GM21576 (cell line): Measurements from ENCODE around the gene TGM2.

ENCODE experiments used
- ATAC-seq: cut with Tn5 transposase; IDR thresholded peaks from one replicate; pipeline ENCODE4 v1.9.1; 2021; ENCODE audit warnings: mild to moderate bottlenecking, moderate library complexity; ENCODE audit not compliant: unreplicated experiment

Gene TGM2

DNA sequence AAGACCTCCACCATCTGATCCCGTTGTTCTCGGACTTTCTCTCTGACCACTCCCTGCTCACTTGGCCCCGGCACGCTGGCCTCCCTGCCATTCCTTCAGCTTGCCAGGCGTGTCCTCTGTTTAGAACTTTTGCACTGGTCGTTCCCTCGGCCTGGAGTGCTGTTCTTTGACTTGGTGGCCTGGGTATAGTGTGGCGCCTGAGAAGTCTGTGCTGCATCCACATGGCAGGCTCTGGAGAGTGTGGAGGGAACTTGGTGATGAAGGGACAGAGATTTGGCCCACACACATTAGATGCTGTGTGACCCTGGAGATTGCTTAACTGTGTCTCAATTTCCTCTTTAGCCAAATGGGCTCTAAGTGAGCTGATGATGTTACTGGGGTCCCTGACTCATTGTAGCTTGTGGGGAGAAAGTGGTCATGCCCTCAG is 13.0 kb upstream of the TGM2 start:
- ATAC-seq, result no peak

DNA sequence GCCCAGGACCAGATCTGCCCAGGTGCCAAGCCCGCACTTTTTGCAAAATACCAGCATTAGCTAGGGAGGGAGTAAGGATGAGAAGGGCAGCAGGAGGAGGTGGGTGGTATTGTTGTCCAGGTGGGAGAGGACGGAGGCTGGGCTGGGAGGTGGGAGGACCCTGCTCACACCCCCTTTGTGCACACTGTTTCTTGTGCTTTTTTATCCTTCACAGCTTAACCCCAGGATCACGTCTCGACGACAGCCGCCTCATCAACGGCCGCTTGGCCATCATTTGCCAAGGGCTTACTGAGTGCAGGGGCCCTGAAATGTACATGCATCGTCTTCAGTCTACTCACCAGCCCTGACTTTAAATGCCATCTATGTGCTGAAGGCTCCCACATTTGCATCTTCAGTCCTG is 12.1 kb upstream of the TGM2 start:
- no peak for ATAC-seq

DNA sequence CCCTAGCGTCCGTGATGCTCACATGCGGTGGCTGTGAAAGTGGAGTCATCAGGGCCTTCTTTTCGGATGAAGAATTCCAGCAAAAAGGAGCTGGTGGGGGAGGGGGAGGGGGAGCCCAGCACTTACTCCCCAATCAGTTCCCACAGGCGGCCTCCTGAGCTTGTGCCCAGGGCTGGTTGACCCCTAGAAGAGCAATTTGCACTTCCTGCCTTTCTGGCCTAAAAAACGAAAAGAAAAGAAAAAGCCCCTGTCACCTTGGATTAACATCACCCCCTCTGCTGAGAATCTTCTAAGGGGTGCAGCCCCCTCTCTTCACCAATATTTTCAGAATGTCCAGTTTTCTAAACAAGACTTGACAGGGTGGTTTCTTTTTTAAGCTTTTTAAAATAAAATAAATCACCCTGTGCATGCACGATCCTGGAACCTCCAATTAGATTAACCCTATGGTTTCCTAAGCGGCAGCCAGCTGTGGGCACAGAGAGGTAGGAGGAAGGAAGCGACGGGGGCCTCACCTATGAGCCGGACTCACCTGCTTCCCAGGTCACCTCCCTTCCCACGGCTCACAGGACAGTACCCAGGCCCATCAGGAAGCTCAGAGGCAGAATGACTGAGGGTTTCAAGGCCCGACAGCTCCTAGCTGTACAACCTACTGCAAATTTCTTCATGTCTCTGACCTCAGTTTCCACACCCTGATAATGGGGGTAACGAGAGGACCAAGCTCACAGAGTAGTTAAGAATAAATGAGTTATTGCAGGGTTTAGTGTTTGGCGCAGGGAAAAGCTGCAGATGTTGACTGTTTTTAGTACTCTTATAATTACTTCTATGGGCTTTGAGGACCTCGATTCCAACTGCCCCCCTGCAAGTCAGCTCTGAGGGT is 10.5 kb upstream of the TGM2 start:
- ATAC-seq, result no peak

DNA sequence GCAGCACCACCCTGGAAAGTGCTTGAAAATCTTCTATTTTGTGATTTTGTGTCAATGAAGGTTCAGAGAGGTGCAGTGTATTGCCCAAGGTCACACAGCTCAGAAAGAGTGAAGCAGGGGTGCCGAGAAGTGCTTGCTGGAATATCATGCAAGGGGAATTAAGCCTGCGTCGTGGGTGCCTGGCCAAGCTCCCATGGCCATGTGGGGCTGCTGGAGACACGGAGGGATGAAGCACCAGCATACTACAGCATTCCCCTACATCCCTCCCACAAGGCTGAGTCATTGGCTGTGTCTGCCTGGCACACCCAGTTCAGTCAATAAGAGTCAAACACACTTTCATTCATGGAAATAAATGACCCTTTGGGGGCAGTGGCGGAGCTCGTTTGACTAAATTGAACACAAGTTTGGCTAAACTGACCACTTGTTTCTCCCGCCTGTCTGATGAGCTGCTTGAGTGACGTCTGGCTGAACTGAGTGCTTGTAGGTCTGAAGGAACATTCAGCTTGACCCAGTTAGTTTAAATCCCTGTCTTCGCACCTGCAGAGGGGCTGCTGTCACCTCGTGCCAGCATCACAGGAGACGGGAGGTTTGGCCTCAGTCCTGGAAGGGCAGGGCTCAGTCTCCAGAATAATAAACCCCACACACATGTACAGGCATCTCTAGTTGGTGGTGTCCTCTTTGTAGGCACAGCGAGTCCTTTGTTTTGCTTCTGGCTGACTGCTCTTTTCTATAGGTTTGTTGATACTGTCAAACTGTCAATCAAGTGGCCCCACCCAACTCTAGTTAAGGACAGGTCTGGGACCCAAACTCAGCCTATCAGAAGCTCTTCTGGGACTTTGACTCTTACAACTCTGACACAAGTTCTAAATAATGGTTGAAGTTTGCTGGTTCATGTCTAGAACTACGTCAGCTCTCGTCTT is 8.4 kb upstream of the TGM2 start:
- no peak for ATAC-seq

DNA sequence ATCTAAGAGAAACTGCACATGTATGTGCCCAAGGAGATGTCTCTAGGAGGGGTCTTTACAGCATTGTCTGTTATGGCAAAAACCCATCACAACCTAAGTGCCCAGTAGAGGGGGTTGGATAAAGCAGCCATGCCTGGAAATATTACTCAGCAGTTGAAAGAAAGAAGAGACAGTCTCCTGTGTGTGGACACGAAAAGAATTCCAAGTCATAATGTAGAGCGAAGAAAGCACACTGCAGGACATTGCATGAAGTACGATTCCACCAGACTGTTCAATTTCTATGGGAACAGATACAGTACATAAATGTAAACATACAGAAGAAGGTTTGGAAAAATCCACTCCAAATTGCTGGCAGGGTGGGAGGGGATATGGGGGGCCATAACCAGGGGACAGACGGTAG is 7.3 kb upstream of the TGM2 start:
- no peak for ATAC-seq

DNA sequence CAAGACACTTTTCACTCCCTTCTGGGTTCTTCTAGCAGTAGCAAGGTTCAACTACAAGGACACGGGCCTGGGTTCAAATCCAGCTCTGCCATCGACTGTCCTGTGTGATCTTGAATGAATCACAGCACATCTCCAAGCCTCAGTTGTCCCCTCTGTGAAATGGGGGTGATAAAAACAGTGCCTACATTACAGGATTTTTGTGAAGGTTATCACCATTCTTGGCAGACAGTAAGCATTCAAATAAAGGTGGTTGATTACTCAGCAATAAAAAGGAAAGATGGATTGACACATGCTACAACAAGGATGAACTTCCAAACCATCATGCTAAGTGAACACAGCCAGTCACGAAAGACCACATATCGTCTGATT is 6.6 kb upstream of the TGM2 start:
- ATAC-seq, result no peak

DNA sequence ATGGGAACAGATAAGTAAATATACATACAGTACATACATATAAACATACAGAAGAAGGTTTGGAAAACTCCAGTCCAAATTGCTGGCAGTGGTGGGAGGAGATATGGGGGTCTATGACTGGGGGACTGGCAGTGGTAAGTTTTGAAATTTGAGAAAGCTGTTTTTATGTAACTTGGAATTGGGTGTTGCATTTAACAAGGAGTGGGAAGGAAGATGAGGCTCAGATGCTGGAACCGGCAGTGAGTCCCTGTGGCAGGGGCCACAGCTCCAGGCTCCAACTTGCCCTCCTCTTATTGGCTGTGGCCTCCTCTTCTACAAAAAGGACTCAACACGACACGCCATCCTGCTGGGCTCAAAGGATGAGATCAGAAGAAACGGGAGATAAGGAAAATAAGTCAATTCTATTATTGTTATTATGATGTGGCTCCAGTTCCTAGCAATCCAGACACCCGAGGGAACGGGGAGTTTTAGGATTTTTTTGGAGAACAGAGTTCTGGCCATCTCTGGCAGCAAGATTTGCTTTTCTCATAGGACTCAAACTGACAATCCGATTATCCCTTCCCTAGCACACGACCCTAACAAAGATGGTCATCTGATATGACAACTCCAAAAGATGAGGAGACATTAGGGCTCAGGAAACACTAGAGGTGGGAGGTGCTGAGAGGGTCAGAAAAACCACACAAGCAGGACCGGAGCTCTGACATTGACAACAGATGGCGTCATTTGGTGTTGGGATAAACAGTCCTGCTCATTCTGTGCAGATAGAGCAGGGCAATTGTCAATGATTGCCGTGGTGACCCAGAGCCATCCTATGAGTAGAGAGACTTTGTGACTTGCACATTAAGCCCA is 6.0 kb upstream of the TGM2 start:
- no peak for ATAC-seq

DNA sequence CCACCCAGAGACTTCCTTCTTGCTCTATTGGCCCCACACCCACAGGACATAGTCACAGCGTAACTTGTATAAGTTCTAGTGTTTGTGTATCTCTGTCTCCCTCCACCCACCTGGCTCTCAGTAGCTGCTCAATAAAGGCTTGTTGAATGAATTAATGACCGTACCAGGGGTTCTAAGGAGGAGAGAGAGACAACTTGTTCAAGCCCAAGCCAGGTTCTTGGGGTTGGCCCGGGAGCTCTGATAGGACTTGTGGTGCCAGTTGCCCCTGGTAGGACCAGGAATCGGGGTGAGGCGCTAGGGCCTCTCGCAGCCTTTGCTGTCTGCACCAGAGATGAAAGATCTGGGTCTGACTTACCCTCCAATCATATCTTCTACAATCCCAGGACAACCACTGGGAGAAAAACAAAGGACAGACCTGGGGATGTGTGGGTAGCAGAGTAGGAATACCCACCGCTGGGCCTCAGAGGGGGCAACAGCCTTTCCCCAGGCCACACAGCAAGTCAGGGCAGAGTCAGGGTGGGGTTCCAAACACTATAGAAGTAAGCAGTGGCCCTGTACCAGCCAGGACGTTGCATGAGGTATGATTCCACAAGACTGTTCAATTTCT is 5.3 kb upstream of the TGM2 start:
- ATAC-seq, result no peak

DNA sequence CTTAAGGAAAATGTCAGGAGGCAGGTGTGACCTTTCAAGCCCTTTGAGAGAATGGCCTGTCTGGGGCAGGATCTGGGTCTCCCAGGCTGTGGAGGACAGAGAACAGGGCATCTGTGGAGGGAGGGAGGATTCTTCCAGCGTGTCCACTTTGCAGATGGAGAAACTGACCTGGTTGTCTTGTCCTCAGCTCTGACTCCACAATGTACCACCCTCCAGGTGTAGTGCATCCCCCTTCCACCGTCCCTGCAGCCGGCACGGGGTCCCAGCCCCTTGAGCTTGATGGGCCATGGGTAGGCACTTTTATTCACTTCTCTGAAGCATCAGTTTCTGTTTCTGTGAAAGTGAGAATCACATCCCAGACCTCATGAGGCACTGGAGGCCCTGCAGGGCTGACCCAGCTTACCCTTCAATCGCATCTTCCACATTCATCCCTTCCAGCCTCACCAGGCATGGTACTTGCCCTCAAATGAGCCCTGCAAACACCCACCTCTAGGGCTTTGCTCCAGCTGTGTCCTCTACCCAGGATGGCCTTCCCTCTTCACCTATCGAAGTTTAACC is 4.6 kb upstream of the TGM2 start:
- ATAC-seq, result no peak

DNA sequence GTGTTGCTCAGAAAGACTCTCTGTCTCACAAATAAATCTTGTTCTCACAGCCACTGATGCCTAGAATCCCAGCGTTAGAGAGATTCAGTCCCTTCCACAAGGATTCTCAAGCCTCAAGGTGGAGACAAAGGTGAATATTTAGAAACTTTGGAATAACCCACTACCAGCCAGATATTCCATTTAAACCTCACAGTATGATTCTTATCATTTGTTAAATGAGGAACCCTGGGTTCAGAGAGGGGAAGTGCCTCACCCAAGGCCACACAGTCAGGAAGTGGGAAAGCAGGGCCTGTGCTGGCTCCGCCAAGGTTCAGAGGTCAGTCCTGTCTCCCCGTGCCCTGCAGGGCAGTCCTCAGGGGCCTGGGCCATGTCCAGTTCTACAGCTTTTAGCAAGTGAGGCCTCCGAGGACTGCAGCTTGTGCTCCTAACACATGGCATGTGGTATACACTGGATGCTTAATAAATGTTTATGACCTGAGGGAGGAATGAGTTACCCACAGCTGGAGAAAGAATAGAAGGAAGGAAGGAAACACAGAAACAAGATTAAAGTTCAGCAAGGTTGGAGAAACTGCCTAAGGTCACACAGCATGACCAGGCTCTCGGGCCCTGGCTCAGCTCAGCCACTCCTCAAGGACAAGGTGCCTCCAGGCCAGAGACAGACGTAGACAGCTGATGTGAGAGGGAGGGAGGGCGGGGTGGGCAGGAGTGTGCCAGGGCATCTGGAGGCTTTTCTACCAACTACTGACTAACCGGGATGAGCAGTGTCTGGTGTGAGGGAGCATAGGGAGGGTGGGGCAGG is 3.9 kb upstream of the TGM2 start:
- ATAC-seq, result no peak

DNA sequence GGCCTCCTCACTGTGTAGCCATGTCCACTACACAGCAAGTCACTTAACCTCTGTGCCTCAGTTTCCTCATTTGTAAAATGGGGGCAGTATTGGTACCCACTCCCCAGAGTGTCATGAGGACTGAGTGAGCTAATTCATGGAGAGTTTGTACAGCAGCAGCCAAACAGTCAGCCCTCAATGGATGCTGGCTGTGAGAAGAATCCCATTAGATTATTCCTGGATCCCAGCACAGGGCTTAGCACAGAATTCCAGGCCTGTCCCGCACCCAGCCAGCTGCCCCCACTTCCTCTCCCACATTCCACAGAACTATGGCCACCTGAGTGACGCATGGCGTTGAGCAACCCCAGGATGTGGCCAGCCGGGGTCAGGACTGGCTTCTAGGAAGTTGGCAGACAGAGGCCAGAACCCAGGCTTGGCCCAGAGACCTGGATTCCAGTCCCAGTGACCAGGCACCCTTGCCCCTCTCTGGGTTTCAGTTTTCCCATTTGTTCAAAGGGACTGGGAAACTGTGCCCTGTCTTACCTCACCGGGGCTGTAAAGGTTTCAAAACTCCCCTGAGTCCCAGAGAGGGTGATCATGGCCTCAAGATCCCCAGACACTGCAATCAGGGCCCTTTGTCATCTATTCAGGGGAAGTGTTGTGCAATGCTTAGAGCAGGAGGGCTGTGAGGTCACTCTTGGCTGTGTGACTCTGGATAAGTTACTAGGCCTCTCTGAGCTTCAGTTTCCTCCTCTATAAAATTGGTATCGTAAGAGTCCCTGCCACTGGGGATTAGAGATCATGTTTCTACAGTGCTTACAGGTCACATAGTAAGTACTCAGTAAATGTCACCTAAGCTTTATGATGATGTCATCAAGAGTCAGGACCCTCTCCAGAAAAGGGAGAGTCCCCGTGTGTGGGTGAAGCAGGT is 3.0 kb upstream of the TGM2 start:
- ATAC-seq, result no peak

DNA sequence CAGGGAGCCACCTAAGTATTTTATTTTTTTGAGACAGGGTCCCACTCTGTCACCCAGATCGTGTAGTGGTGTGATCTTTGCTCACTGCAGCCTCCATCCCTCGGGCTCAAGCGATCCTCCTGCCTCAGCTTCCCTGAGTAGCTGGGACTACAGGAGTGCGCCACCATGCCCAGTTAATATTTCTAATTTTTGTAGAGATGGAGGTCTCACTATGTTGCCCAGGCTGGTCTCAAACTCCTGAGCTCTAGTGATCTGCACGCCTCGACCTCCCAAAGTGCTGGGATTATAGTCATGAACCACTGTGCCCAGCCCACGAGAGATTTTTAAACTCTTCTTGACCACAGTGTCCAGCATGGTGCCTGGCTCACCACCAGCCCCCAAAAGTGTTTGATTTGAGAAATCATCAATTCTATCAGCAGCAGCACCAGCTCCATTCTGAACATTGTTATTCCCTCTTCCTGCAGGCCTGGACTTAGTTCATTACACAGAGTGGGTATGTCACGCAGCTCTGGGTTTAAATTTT is 2.3 kb upstream of the TGM2 start:
- no peak for ATAC-seq

DNA sequence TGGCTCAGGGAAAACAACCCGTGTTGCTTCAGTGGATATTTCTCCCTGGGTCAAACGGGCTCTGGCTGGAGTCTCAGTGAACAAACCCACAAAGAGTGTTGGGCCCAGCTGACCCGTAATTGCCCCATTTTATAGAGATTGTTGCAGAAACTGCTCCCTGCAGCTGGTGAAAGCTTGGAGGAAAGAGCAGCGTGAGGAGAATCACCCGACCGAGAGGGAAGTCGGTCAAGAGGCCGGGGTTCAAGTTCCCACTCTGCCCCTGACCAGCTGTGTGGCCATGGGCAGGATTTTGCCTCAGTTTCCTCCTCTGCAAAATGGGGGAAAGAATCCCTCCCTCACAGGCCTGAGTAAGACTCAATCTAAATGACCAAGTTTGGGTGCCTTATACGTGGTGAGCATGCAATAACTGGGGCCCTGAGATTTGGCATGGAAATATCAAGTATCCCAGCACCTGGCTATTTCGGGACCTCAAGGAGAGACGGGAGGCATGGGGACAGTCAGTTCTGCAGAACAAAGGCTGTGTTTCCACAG is 1.7 kb upstream of the TGM2 start:
- no peak for ATAC-seq

DNA sequence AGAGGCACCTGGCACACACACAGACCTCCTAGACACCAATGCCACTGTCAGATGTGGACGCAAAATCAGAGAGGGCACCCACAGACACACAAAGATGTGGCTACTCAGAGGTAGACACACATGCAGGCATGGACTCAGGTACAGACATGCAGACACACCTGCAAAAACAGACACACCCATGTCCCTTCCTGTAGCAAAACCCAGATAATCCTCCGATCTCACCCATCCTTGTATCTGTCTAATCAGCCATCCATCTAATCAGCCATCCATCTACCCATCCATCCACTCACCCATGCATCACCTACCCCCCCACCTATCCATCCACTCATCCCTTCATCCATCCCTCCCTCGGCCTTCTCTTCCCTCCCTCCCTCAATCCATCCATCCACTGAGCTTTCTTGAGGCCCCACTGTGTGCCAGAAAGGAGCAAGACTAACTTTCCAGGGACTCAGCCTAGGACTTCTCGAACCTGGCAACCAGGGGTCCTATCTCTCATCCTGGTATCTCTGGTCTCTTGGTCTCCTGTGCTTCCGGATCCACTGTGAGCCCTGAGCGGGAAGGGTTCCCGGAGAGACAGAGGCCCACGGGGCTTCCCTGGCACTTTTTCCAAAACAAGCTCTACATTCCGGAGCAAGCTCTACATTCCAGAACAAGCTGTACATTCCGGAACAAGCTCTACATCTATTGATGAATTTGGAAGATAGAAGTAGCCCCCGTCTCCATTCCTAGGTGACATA is 1.1 kb upstream of the TGM2 start:
- ATAC-seq, result no peak

DNA sequence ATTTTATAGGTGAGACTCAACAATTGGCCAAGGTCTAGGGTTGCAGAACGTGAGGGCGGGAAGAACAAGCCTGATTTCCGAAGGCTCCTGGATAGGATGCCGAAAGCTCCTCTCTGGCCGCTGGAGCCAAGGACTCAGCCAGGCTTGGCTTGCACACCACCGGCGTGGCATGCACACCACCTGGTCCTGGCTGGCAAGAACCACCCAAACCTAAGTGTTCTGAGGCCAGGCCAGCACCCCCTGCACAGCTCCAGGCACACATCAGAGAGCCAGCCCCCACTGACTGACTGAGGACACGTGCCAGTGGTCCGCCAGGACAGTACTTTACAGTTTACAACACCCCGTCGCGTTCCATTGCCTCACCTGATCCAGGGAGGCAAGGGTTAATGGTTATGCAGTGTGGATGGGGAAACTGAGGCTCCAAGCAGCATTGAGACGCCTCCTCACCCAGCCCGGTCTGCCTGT is 414 bp downstream of the TGM2 start:
- ATAC-seq, result no peak

DNA sequence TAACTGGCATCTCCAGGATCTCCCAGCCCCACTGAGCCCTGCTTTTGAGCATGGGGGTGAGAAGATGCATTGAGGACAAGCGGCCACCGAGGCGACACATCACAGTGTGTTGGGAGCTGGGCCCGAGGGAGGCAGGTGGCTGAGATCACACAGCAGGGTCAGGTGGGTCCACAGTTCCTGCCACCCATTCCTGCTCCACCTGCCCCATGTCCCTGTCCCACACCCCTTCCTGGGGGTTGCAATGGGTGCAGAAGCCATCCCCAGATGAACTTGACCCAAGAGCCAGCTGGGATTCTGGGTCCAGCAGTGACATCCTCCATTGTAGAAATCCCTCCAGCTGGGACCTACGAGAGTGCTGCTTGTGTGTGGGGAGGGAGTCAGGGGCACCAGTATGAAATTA is 1.0 kb downstream of the TGM2 start:
- no peak for ATAC-seq
